Prostate gland (tissue), 2 donors: Measurements from ENCODE around the gene PPIG.

Experiments used
- CTCF ChIP-seq, 4 experiments: fragments of 200-600 bp in 2 of 4; fragments of 450-650 bp in 2 of 4; sonication (generic) in 2 of 4; IDR thresholded peaks; 1 replicate in 3 of 4; 2 replicates in 1 of 4; pipeline ENCODE4 v1.5.1; 2016 to 2019; ENCODE audit warnings: antibody characterized with exemption in 4 of 4, mild to moderate bottlenecking in 2 of 4, moderate library complexity in 2 of 4
- POLR2A ChIP-seq: fragments of 450-650 bp; IDR thresholded peaks from one replicate; pipeline ENCODE4 v1.6.1; 2016; ENCODE audit warnings: antibody characterized with exemption, mild to moderate bottlenecking
- POLR2AphosphoS5 ChIP-seq: sonication (generic); formaldehyde crosslinking; IDR thresholded peaks from one replicate; pipeline ENCODE4 v1.6.1; 2017; ENCODE audit warnings: antibody characterized with exemption

- TF ChIP-seq CTCF (IDR thresholded peaks at IDR 0.05) (no peak), POLR2A (no peak), POLR2AphosphoS5 (no peak)
Observed at GRCh38 chr2:169636440-169637097, 52.4 kb downstream of the PPIG start.
